Neutrophil (primary cell): ENCODE measurements around the gene OR2AE1.

ENCODE experiments used
- H3K27ac ChIP-seq: fragments of 200-600 bp; sonication (generic); 2 replicates; pipeline ENCODE4 v1.5.1; 2016; ENCODE audit warnings: mild to moderate bottlenecking, moderate library complexity
- H3K27me3 ChIP-seq: fragments of 200-600 bp; sonication (generic); 2 replicates; pipeline ENCODE4 v1.6.0; 2016; ENCODE audit warnings: mild to moderate bottlenecking
- H3K36me3 ChIP-seq: fragments of 200-600 bp; sonication (generic); 2 replicates; pipeline ENCODE4 v1.5.1; 2017
- H3K4me1 ChIP-seq, 2 experiments: fragments of 200-600 bp in 1 of 2; sonication (generic) in 1 of 2; 1 replicate in 1 of 2; 2 replicates in 1 of 2; pipeline versions ENCODE4 v1.5.1 to v1.6.1; 2013 to 2016; ENCODE audit warnings: low read depth in 1 of 2, low read length in 1 of 2, mild to moderate bottlenecking in 1 of 2, moderate library complexity in 1 of 2; ENCODE audit not compliant: control insufficient read depth in 1 of 2, insufficient read depth in 1 of 2
- H3K4me3 ChIP-seq, 2 experiments: fragments of 200-600 bp in 1 of 2; sonication (generic) in 1 of 2; 1 replicate in 1 of 2; 2 replicates in 1 of 2; pipeline ENCODE4 v1.5.1; 2013 to 2016; ENCODE audit warnings: low read depth in 1 of 2, low read length in 1 of 2, mild to moderate bottlenecking in 1 of 2, moderate library complexity in 1 of 2
- H3K9me3 ChIP-seq: fragments of 200-600 bp; sonication (generic); 2 replicates; pipeline ENCODE4 v1.5.1; 2016
- TF ChIP-seq, protein P1 (sequence below): fragments of 200-600 bp; sonication (generic); IDR thresholded peaks from 2 replicates; pipeline ENCODE4 v1.5.1; 2016; ENCODE audit warnings: antibody characterized with exemption

OR2AE1 gene

GRCh38 chr7:99918959-99919813 lies 42.4 kb upstream of the OR2AE1 start, which contains the start of gene TRIM4:
Gene TRIM4, minus strand, starts transcription at chr7:99919530. Its CDS starts 129 bp downstream, at chr7:99919401.
- Histone ChIP-seq H3K4me3 (peak within 1 kb of the TSS; percentile 81 to 83), H3K9me3 (no peaks in the 10 kb centered on the region), H3K36me3 (peaks cover 21% of the 10 kb centered on the region), H3K27ac (peak within 1 kb of the TSS; percentile 89), H3K4me1 (peaks cover 17 to 33% of the 10 kb centered on the region in 2 experiments), H3K27me3 (peaks cover 15% of the 10 kb centered on the region)
- TF ChIP-seq, protein P1, sequence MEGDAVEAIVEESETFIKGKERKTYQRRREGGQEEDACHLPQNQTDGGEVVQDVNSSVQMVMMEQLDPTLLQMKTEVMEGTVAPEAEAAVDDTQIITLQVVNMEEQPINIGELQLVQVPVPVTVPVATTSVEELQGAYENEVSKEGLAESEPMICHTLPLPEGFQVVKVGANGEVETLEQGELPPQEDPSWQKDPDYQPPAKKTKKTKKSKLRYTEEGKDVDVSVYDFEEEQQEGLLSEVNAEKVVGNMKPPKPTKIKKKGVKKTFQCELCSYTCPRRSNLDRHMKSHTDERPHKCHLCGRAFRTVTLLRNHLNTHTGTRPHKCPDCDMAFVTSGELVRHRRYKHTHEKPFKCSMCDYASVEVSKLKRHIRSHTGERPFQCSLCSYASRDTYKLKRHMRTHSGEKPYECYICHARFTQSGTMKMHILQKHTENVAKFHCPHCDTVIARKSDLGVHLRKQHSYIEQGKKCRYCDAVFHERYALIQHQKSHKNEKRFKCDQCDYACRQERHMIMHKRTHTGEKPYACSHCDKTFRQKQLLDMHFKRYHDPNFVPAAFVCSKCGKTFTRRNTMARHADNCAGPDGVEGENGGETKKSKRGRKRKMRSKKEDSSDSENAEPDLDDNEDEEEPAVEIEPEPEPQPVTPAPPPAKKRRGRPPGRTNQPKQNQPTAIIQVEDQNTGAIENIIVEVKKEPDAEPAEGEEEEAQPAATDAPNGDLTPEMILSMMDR, result no peak

DNA sequence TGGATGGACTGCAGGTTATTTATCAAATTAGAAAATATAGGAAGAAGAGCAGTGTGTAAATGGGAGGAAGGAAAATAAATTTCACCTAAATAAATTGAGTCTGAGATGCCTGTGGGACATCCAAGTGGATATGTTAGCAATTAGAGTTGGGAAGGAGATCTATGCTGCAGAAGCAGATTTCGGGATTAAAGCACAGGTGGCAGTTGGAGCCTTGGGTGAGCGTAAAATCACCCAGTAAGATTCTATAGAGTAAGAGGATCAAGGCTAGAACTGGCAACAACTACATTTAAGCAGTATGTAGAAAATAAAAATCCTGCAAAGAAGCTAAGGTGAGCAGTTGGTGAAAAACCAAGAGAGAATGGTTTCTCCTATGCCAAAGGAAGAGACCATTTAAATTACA lies 34.1 kb upstream of the OR2AE1 start:
- Histone ChIP-seq H3K4me3 (no peak overlapping the region), H3K9me3 (no peaks in the 10 kb centered on the region), H3K36me3 (peaks cover 47% of the 10 kb centered on the region), H3K27ac (no peak overlapping the region), H3K27me3 (no peaks in the 10 kb centered on the region), H3K4me1 (no peaks in the 10 kb centered on the region)
- TF ChIP-seq, protein P1, result no peak

GRCh38 chr7:99901581-99901980 lies 24.7 kb upstream of the OR2AE1 start:
- H3K27me3 ChIP-seq, result no peaks in the 10 kb centered on the region
- H3K4me1 ChIP-seq, result peaks cover 18 to 20% of the 10 kb centered on the region in 2 experiments
- no peaks in the 10 kb centered on the region for H3K9me3 ChIP-seq
- TF ChIP-seq, protein P1, result no peak
- H3K36me3 ChIP-seq, result peaks cover 66% of the 10 kb centered on the region
- no peak overlapping the region for H3K4me3 ChIP-seq
- no peak overlapping the region for H3K27ac ChIP-seq

DNA sequence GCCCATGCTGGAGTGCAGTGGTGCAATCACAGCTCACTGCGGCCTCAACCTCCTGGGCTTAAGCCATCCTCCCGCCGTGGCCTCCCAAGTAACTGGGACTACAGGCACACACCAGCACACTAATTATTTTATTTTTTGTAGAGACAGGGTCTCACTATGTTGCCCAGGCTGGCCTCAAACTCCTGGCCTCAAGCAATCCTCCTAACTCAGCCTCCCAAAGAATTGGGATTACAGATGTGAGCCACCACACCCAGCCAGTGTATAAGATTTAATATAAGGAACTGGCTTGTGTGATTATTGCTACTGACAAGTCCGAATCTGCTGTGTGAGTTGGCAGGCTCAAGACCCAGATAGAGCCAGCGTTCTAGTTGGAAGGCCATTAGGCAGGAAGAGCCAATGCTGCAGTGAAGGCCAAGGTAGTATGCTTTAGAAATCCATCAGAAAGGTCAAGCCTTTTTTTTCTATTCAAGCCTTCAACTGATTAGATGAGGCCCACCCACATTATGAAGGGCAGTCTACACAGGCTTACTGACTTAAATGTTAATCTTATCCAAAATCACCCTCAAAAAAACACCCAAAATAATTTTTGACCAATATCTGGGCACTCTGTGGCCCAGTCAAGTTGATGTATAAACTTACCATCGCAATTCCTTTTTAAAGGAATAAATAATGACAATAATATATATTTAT lies 23.1 kb upstream of the OR2AE1 start:
- H3K9me3 ChIP-seq, result no peaks in the 10 kb centered on the region
- H3K27me3 ChIP-seq, result no peaks in the 10 kb centered on the region
- H3K4me1 ChIP-seq, result peaks cover 19 to 23% of the 10 kb centered on the region in 2 experiments
- H3K4me3 ChIP-seq, result no peak overlapping the region
- H3K36me3 ChIP-seq, result peaks cover 51% of the 10 kb centered on the region
- no peak overlapping the region for H3K27ac ChIP-seq
- TF ChIP-seq, protein P1, result no peak

GRCh38 chr7:99898836-99899235 lies 22.0 kb upstream of the OR2AE1 start:
- H3K27me3 ChIP-seq, result no peaks in the 10 kb centered on the region
- H3K4me3 ChIP-seq, result no peak overlapping the region
- no peak overlapping the region for H3K27ac ChIP-seq
- no peaks in the 10 kb centered on the region for H3K9me3 ChIP-seq
- peaks cover 44% of the 10 kb centered on the region for H3K36me3 ChIP-seq
- TF ChIP-seq, protein P1, result no peak
- peaks cover 19 to 23% of the 10 kb centered on the region in 2 experiments for H3K4me1 ChIP-seq
